HEK293 (cell line): ENCODE data around the gene MYL9.
"Not testable (repeated sequence)": the region's sequence is repeated elsewhere in the genome, so short reads cannot be mapped to it uniquely, and the experiment has no call there.

Experiments
- CTCF ChIA-PET: fragments of 350-600 bp; formaldehyde crosslinking; extraction: SDS; loops from one replicate; lab custom pipeline; 2021; ENCODE audit warnings: antibody characterized with exemption; lab: Yijun Ruan, JAX
- POLR2A ChIA-PET: fragments of 300-600 bp; formaldehyde crosslinking; extraction: SDS; loops from one replicate; lab custom pipeline; 2020; ENCODE audit warnings: antibody characterized with exemption, inconsistent platforms; lab: Yijun Ruan, JAX
- H3K27ac ChIP-seq: fragments of 200-500 bp; sonication (Bioruptor generic); 2 replicates; pipeline ENCODE4 v1.5.1; 2014; ENCODE audit warnings: low read depth, low read length, control low read depth, inconsistent platforms; ENCODE audit errors: extremely low read depth
- H3K36me3 ChIP-seq, 2 experiments: fragments of 200-500 bp in 1 of 2; sonication (Bioruptor generic) in 1 of 2; 1 replicate in 1 of 2; 2 replicates in 1 of 2; pipeline ENCODE4 v1.5.1; 2014 to 2017; ENCODE audit warnings: inconsistent platforms in 2 of 2, low read length in 2 of 2; ENCODE audit not compliant: control insufficient read depth in 2 of 2, insufficient read depth in 1 of 2
- H3K4me1 ChIP-seq: fragments of 200-500 bp; sonication (Bioruptor generic); 2 replicates; pipeline ENCODE4 v1.5.1; 2014; ENCODE audit warnings: mild to moderate bottlenecking, low read length, inconsistent platforms; ENCODE audit not compliant: control insufficient read depth, insufficient read depth
- H3K4me3 ChIP-seq: 2 replicates; pipeline ENCODE4 v1.5.1; 2011; ENCODE audit warnings: low read depth, mild to moderate bottlenecking, control low read depth, low read length, moderate library complexity
- H3K9me3 ChIP-seq: fragments of 200-500 bp; sonication (Bioruptor generic); 2 replicates; pipeline ENCODE4 v1.5.1; 2014; ENCODE audit warnings: low read depth, low read length, inconsistent platforms; ENCODE audit not compliant: control insufficient read depth, insufficient read depth
- EGR2 ChIP-seq: fragments of 450-650 bp; formaldehyde crosslinking; IDR thresholded peaks from 2 replicates; pipeline ENCODE4 v1.5.1; 2016; ENCODE audit warnings: low read depth, missing biosample characterization, missing genetic modification characterization
- GFI1B ChIP-seq: fragments of 450-650 bp; formaldehyde crosslinking; IDR thresholded peaks from 2 replicates; pipeline ENCODE4 v1.5.1; 2016; ENCODE audit warnings: missing biosample characterization, missing genetic modification characterization
- GLI4 ChIP-seq: fragments of 450-650 bp; formaldehyde crosslinking; IDR thresholded peaks from 2 replicates; pipeline ENCODE4 v1.5.1; 2016; ENCODE audit warnings: missing biosample characterization, missing genetic modification characterization
- KLF9 ChIP-seq: fragments of 450-650 bp; formaldehyde crosslinking; IDR thresholded peaks from 2 replicates; pipeline ENCODE4 v1.5.1; 2016; ENCODE audit warnings: missing biosample characterization, missing genetic modification characterization, low read depth
- SP3 ChIP-seq: fragments of 450-650 bp; formaldehyde crosslinking; IDR thresholded peaks from 2 replicates; pipeline ENCODE4 v1.5.1; 2016; ENCODE audit warnings: missing biosample characterization, missing genetic modification characterization
- ZEB2 ChIP-seq: fragments of 450-650 bp; formaldehyde crosslinking; IDR thresholded peaks from 2 replicates; pipeline ENCODE4 v1.5.1; 2016; ENCODE audit warnings: missing biosample characterization, missing genetic modification characterization
- ZFHX2 ChIP-seq: fragments of 450-650 bp; formaldehyde crosslinking; conservative IDR thresholded peaks from 2 replicates; pipeline ENCODE4 v1.5.1; 2016; ENCODE audit warnings: missing biosample characterization, missing genetic modification characterization
- ZFP37 ChIP-seq: fragments of 450-650 bp; formaldehyde crosslinking; IDR thresholded peaks from 2 replicates; pipeline ENCODE4 v1.5.1; 2016; ENCODE audit warnings: missing biosample characterization, missing genetic modification characterization
- ZNF114 ChIP-seq: fragments of 450-650 bp; formaldehyde crosslinking; IDR thresholded peaks from 2 replicates; pipeline ENCODE4 v1.5.0; 2017; ENCODE audit warnings: missing biosample characterization, missing genetic modification characterization
- ZNF140 ChIP-seq: fragments of 450-650 bp; formaldehyde crosslinking; IDR thresholded peaks from 2 replicates; pipeline ENCODE4 v1.5.1; 2016; ENCODE audit warnings: missing biosample characterization, missing genetic modification characterization
- ZNF175 ChIP-seq: fragments of 450-650 bp; formaldehyde crosslinking; IDR thresholded peaks from 2 replicates; pipeline ENCODE4 v1.5.1; 2016; ENCODE audit warnings: missing biosample characterization, missing genetic modification characterization
- ZNF292 ChIP-seq: fragments of 450-650 bp; formaldehyde crosslinking; IDR thresholded peaks from 2 replicates; pipeline ENCODE4 v1.5.1; 2016; ENCODE audit warnings: low read depth, missing biosample characterization, missing genetic modification characterization, borderline replicate concordance
- ZNF513 ChIP-seq: fragments of 450-650 bp; IDR thresholded peaks from 2 replicates; pipeline ENCODE4 v1.5.1; 2018; ENCODE audit warnings: missing biosample characterization, missing genetic modification characterization
- ZNF585B ChIP-seq: fragments of 450-650 bp; formaldehyde crosslinking; IDR thresholded peaks from 2 replicates; pipeline ENCODE4 v1.5.1; 2016; ENCODE audit warnings: missing biosample characterization, missing genetic modification characterization
- ZNF600 ChIP-seq: fragments of 450-650 bp; formaldehyde crosslinking; IDR thresholded peaks from 2 replicates; pipeline ENCODE4 v1.5.1; 2016; ENCODE audit warnings: missing biosample characterization, missing genetic modification characterization
- ZNF837 ChIP-seq: fragments of 450-650 bp; formaldehyde crosslinking; IDR thresholded peaks from 2 replicates; pipeline ENCODE4 v1.5.1; 2016; ENCODE audit warnings: missing biosample characterization, missing genetic modification characterization
- ZSCAN30 ChIP-seq: fragments of 450-650 bp; IDR thresholded peaks from 2 replicates; pipeline ENCODE4 v1.5.1; 2018; ENCODE audit warnings: missing biosample characterization, mild to moderate bottlenecking, missing genetic modification characterization, moderate library complexity
- TF ChIP-seq, protein P1 (sequence below): fragments of 450-650 bp; formaldehyde crosslinking; optimal IDR thresholded peaks from 2 replicates; pipeline ENCODE3; 2016; ENCODE audit warnings: missing biosample characterization, mild to moderate bottlenecking, missing genetic modification characterization
- TF ChIP-seq, protein P2 (sequence below): fragments of 450-650 bp; formaldehyde crosslinking; IDR thresholded peaks from 2 replicates; pipeline ENCODE4 v1.5.1; 2016; ENCODE audit warnings: missing biosample characterization, missing genetic modification characterization
- TF ChIP-seq, protein P3 (sequence below): sonication (generic); formaldehyde crosslinking; IDR thresholded peaks from 2 replicates; pipeline ENCODE4 v1.8.1; 2022; ENCODE audit warnings: mild to moderate bottlenecking, moderate library complexity, missing genetic modification reagents

The MYL9 gene

DNA sequence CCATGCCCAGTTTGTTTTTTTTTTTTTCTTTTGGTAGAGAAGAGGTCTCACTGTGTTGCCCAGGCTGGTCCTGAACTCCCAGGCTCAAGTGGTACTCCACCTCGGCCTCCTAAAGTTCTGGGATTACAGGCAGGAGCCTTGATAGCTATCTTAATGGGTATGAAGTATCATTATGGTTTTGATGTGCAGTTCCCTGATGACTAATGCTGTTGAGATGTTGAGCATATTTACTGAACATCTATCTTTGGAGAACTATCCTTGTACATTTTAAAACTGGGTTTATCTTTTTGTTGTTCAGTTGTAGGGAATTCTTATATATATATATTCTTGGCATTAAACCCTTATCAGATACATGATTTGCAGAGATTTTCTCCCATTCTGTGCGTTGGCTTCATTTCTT is 21.4 kb upstream of the MYL9 start (continued):
- TF ChIP-seq GFI1B (tag by site-specific recombination): no peak

GRCh38 chr20:36521526-36521925 is 19.8 kb upstream of the MYL9 start:
- Histone ChIP-seq H3K4me3 (no peak overlapping the region), H3K9me3 (no peaks in the 10 kb centered on the region), H3K36me3 (peaks cover 0 to 23% of the 10 kb centered on the region in 2 experiments; a peak in 2 of 3 replicates), H3K4me1 (no peaks in the 10 kb centered on the region)
- ChIA-PET CTCF (interaction anchor here (1.0 to 1.6 kb wide), 2 partner anchors 16 to 20 kb away, joined by 4 read pairs; partner anchors contain the start of gene MYL9), POLR2A (no interaction called here)
- TF ChIP-seq ZNF114 (tag by site-specific recombination) (no peak), ZNF585B (tag by site-specific recombination) (peak; percentile 56)
- TF ChIP-seq, all 188 proteins: peak for 1
- no peak overlapping the region for H3K27ac ChIP-seq

GRCh38 chr20:36522412-36522811 is 18.9 kb upstream of the MYL9 start:
- POLR2A ChIA-PET, H3K9me3 ChIP-seq, H3K4me1 ChIP-seq, H3K4me3 ChIP-seq, H3K27ac ChIP-seq: not testable (repeated sequence)
- peaks cover 0 to 32% of the 10 kb centered on the region in 2 experiments; a peak in 2 of 3 replicates for H3K36me3 ChIP-seq
- TF ChIP-seq EGR2 (tag by site-specific recombination) (peak; percentile 80), ZFHX2 (tag by site-specific recombination) (peak; percentile 78)
- CTCF ChIA-PET: interaction anchor here (0.6 to 1.6 kb wide), 3 partner anchors 19 to 452 kb away, joined by 3 to 5 read pairs (median 4); partner anchors contain the start of gene MYL9

DNA sequence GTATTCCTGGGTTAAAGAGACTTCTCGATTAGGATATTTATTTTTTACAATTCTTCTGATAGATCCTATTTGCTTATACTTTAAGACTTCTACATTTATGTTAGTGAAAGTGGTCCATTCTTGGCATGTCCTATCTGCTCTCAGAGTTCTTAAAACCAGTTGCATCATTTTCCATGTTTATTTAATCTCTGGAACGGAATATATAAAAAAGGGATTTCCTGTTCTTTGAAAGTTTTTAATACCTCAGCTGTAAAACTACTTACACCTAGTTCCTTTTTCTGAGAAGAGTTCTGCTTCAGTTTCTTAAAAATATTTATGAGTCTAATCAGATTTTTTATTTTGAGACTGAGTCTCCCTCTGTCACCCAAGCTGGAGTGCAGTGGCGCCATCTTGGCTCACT is 18.0 kb upstream of the MYL9 start:
- Histone ChIP-seq H3K36me3 (peaks cover 0 to 34% of the 10 kb centered on the region in 2 experiments; a peak in 2 of 3 replicates), H3K27ac (no peak overlapping the region), H3K4me3 (no peak overlapping the region), H3K4me1 (no peaks in the 10 kb centered on the region), H3K9me3 (no peaks in the 10 kb centered on the region)
- TF ChIP-seq ZNF600 (tag by site-specific recombination) (no peak), ZNF837 (no peak), ZEB2 (tag by site-specific recombination) (no peak), KLF9 (tag by site-specific recombination) (no peak), GLI4 (tag by site-specific recombination) (no peak), ZFP37 (tag by site-specific recombination) (no peak), ZNF140 (no peak), ZNF292 (no peak), ZNF175 (tag by site-specific recombination) (no peak), SP3 (tag by site-specific recombination) (no peak), ZSCAN30 (tag by site-specific recombination) (no peak), ZNF513 (tag by site-specific recombination) (no peak)
- TF ChIP-seq, protein P1, sequence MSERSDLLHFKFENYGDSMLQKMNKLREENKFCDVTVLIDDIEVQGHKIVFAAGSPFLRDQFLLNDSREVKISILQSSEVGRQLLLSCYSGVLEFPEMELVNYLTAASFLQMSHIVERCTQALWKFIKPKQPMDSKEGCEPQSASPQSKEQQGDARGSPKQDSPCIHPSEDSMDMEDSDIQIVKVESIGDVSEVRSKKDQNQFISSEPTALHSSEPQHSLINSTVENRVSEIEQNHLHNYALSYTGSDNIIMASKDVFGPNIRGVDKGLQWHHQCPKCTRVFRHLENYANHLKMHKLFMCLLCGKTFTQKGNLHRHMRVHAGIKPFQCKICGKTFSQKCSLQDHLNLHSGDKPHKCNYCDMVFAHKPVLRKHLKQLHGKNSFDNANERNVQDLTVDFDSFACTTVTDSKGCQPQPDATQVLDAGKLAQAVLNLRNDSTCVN (tag by site-specific recombination): no peak
- TF ChIP-seq, protein P2, sequence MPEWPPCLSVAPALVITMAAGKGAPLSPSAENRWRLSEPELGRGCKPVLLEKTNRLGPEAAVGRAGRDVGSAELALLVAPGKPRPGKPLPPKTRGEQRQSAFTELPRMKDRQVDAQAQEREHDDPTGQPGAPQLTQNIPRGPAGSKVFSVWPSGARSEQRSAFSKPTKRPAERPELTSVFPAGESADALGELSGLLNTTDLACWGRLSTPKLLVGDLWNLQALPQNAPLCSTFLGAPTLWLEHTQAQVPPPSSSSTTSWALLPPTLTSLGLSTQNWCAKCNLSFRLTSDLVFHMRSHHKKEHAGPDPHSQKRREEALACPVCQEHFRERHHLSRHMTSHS: no peak
- TF ChIP-seq, protein P3, sequence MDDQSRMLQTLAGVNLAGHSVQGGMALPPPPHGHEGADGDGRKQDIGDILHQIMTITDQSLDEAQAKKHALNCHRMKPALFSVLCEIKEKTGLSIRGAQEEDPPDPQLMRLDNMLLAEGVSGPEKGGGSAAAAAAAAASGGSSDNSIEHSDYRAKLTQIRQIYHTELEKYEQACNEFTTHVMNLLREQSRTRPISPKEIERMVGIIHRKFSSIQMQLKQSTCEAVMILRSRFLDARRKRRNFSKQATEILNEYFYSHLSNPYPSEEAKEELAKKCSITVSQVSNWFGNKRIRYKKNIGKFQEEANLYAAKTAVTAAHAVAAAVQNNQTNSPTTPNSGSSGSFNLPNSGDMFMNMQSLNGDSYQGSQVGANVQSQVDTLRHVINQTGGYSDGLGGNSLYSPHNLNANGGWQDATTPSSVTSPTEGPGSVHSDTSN (CRISPR knock-in tag): no peak
- ChIA-PET CTCF (no interaction called here), POLR2A (no interaction called here)
